HG02759 (cell line): ENCODE data around the gene RTL5.

ENCODE experiments used
- ATAC-seq: cut with Tn5 transposase; IDR thresholded peaks from one replicate; pipeline ENCODE4 v1.9.1; 2021; ENCODE audit warnings: mild to moderate bottlenecking, moderate library complexity; ENCODE audit not compliant: unreplicated experiment

Gene RTL5

GRCh38 chrX:72110051-72110875 lies 21.5 kb downstream of the RTL5 start:
- ATAC-seq = no peak

- ATAC-seq = no peak
Observed at GRCh38 chrX:72108666-72109065, 23.0 kb downstream of the RTL5 start.

- no peak for ATAC-seq
Observed at GRCh38 chrX:72107841-72108595, 23.7 kb downstream of the RTL5 start.

- no peak for ATAC-seq
Observed at GRCh38 chrX:72107320-72107719, 24.4 kb downstream of the RTL5 start.

- peak; percentile 31 for ATAC-seq
Observed at GRCh38 chrX:72105436-72105835, 26.3 kb downstream of the RTL5 start.

GRCh38 chrX:72102760-72103159 lies 29.0 kb downstream of the RTL5 start:
- no peak for ATAC-seq

GRCh38 chrX:72102126-72102525 lies 29.6 kb downstream of the RTL5 start:
- no peak for ATAC-seq

GRCh38 chrX:72101597-72102037 lies 30.1 kb downstream of the RTL5 start:
- ATAC-seq = no peak

GRCh38 chrX:72100824-72101351 lies 30.8 kb downstream of the RTL5 start:
- peak; percentile 88 for ATAC-seq

GRCh38 chrX:72100051-72100755 lies 31.5 kb downstream of the RTL5 start:
- peak; percentile 7 for ATAC-seq

GRCh38 chrX:72097098-72097497 lies 34.6 kb downstream of the RTL5 start:
- no peak for ATAC-seq

- ATAC-seq = no peak
Observed at GRCh38 chrX:72095370-72095769, 36.3 kb downstream of the RTL5 start.

GRCh38 chrX:72094894-72095293 lies 36.8 kb downstream of the RTL5 start:
- ATAC-seq = peak; percentile 80

- ATAC-seq = no peak
Observed at GRCh38 chrX:72089254-72089653, 42.5 kb downstream of the RTL5 start.

- ATAC-seq = no peak
Observed at GRCh38 chrX:72088761-72089160, 43.0 kb downstream of the RTL5 start.

- ATAC-seq = no peak
Observed at GRCh38 chrX:72086995-72087394, 44.7 kb downstream of the RTL5 start.

GRCh38 chrX:72084114-72084513 lies 47.6 kb downstream of the RTL5 start:
- ATAC-seq = no peak

GRCh38 chrX:72083291-72083690 lies 48.4 kb downstream of the RTL5 start:
- ATAC-seq = no peak

- ATAC-seq = no peak
Observed at GRCh38 chrX:72081605-72082320, 50.0 kb downstream of the RTL5 start.

GRCh38 chrX:72080800-72081199 lies 50.9 kb downstream of the RTL5 start:
- ATAC-seq = no peak

- ATAC-seq = no peak
Observed at GRCh38 chrX:72080150-72080549, 51.6 kb downstream of the RTL5 start.
